Fibroblast of villous mesenchyme (primary cell): ENCODE results near the gene CDO1. TPM values are rescaled to one million over a fixed set of nuclear protein-coding genes. Genes with fewer than 3 reads are reported as not detected.
"Not testable (repeated sequence)": the region's sequence is repeated elsewhere in the genome, so short reads cannot be mapped to it uniquely, and the experiment has no call there.

Source experiments
- DNase-seq: peaks from one replicate; pipeline ENCODE4 v3.0.0-alpha.2; 2010; ENCODE audit warnings: low read depth
- H3K4me3 ChIP-seq: 2 replicates; pipeline ENCODE4 v1.5.1; 2011; ENCODE audit warnings: low read depth, mild to moderate bottlenecking, low read length
- total RNA-seq: library from RNA; depleted of rRNA; stranded (reverse); fragments of >200 nt; gene quantifications from 2 replicates; pipeline ENCODE4 v1.2.3, GENCODE V29; 2012
- TF ChIP-seq, protein P1 (sequence below): IDR thresholded peaks from 2 replicates; pipeline ENCODE4 v1.5.1; 2012; ENCODE audit warnings: low read depth, mild to moderate bottlenecking, low read length; ENCODE audit not compliant: insufficient read depth

Gene CDO1
- total RNA-seq, 1 donor: 2.6 TPM

- H3K4me3 ChIP-seq: no peak overlapping the region
- peak; percentile 41 for DNase-seq
- TF ChIP-seq, protein P1, sequence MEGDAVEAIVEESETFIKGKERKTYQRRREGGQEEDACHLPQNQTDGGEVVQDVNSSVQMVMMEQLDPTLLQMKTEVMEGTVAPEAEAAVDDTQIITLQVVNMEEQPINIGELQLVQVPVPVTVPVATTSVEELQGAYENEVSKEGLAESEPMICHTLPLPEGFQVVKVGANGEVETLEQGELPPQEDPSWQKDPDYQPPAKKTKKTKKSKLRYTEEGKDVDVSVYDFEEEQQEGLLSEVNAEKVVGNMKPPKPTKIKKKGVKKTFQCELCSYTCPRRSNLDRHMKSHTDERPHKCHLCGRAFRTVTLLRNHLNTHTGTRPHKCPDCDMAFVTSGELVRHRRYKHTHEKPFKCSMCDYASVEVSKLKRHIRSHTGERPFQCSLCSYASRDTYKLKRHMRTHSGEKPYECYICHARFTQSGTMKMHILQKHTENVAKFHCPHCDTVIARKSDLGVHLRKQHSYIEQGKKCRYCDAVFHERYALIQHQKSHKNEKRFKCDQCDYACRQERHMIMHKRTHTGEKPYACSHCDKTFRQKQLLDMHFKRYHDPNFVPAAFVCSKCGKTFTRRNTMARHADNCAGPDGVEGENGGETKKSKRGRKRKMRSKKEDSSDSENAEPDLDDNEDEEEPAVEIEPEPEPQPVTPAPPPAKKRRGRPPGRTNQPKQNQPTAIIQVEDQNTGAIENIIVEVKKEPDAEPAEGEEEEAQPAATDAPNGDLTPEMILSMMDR: peak; percentile 86
Observed at GRCh38 chr5:115831163-115831768, 14.8 kb upstream of the CDO1 start.

- TF ChIP-seq, protein P1: no peak
- no peak overlapping the region for H3K4me3 ChIP-seq
- no peak for DNase-seq
Observed at GRCh38 chr5:115829913-115830312, 13.5 kb upstream of the CDO1 start.

- TF ChIP-seq, protein P1: no peak
- H3K4me3 ChIP-seq: no peak overlapping the region
- no peak for DNase-seq
Observed at GRCh38 chr5:115825948-115826347, 9.5 kb upstream of the CDO1 start.

GRCh38 chr5:115824983-115825382, 8.5 kb upstream of the CDO1 start:
- not testable (repeated sequence) for H3K4me3 ChIP-seq, DNase-seq

DNA sequence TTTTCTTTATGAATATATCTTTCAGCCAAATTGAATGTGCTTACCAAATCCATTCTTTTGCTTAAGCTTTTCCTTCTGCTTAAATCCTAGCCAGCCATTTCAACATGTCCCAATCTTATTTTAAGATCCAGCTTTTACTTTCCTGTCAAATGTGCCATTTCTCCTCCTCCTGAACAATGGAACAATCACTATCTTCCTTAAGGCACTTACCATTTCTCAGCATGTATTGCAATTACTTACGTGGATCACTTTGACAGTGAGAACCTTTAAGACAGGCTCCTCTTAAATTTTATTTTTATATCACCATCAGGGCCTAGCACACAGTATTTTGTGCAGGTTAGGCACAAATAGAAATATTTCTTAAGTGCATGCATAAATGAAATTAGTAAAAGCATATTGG, 4.4 kb upstream of the CDO1 start:
- TF ChIP-seq, protein P1: no peak
- no peak for DNase-seq
- H3K4me3 ChIP-seq: no peak overlapping the region

GRCh38 chr5:115818821-115819220, 2.4 kb upstream of the CDO1 start:
- TF ChIP-seq, protein P1: no peak

DNA sequence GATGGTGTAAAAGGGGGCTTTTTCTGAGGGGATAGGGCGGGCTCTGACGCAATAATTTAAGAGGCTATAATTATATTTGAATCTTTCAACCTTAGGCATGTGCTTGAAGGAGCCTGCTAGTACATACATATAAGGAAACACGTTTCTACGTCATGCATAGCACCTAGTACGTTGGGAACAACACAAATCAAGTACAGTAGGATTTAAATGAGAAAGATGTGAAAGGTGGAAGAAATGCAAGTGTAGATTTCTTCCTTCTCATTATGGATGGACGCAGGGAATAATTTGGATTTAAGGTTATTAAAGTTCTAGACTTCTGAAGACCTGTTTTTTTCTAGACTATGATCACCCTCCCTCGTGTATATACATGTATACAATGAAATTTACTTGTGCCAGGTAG, 927 bp upstream of the CDO1 start:
- no peak for DNase-seq
- TF ChIP-seq, protein P1: no peak

More at GRCh38 chr5:115818821-115819220, 2.4 kb upstream of the CDO1 start:
- no peak for DNase-seq
- no peak overlapping the region for H3K4me3 ChIP-seq

More for the DNA sequence above, 927 bp upstream of the CDO1 start:
- no peak overlapping the region for H3K4me3 ChIP-seq
